22Rv1 (cell line): ENCODE data around the gene TDP2.

Source experiments
- ZFX ChIP-seq: fragments of 450-650 bp; IDR thresholded peaks from 2 replicates; pipeline ENCODE4 v1.6.1; 2017; ENCODE audit warnings: antibody characterized with exemption, borderline replicate concordance
- TF ChIP-seq, protein P1 (sequence below): fragments of 450-650 bp; IDR thresholded peaks from 2 replicates; pipeline ENCODE4 v1.5.1; 2017; ENCODE audit warnings: mild to moderate bottlenecking

GRCh38 chr6:24606200-24606930, 60.3 kb downstream of the TDP2 start:
- TF ChIP-seq, protein P1, sequence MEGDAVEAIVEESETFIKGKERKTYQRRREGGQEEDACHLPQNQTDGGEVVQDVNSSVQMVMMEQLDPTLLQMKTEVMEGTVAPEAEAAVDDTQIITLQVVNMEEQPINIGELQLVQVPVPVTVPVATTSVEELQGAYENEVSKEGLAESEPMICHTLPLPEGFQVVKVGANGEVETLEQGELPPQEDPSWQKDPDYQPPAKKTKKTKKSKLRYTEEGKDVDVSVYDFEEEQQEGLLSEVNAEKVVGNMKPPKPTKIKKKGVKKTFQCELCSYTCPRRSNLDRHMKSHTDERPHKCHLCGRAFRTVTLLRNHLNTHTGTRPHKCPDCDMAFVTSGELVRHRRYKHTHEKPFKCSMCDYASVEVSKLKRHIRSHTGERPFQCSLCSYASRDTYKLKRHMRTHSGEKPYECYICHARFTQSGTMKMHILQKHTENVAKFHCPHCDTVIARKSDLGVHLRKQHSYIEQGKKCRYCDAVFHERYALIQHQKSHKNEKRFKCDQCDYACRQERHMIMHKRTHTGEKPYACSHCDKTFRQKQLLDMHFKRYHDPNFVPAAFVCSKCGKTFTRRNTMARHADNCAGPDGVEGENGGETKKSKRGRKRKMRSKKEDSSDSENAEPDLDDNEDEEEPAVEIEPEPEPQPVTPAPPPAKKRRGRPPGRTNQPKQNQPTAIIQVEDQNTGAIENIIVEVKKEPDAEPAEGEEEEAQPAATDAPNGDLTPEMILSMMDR = no peak
- no peak for TF ChIP-seq ZFX
